NCI-H345 treated with DMSO at 0.1 percent for 48 hours (cell line): ENCODE data around the gene NELFA.

Source experiments
- DNase-seq: peaks from one replicate; lab custom pipeline; 2025; ENCODE audit not compliant: unreplicated experiment; lab: John Stamatoyannopoulos, UW

Gene NELFA

GRCh38 chr4:1940566-1940965 lies 68.2 kb downstream of the NELFA start:
- DNase-seq = no peak

- no peak for DNase-seq
Measured at GRCh38 chr4:1939664-1940509, 68.9 kb downstream of the NELFA start.

GRCh38 chr4:1938027-1938426 lies 70.7 kb downstream of the NELFA start:
- no peak for DNase-seq

GRCh38 chr4:1937550-1937949 lies 71.2 kb downstream of the NELFA start:
- DNase-seq = no peak

- no peak for DNase-seq
Measured at GRCh38 chr4:1933700-1934099, 75.1 kb downstream of the NELFA start.

- DNase-seq = no peak
Measured at GRCh38 chr4:1932736-1933135, 76.0 kb downstream of the NELFA start.
